ENCODE results near the gene KRT83.

- no peak for TF ChIP-seq TCF12 (IDR thresholded peaks at IDR 0.05)
- TF ChIP-seq CTCF (IDR thresholded peaks at IDR 0.05) = no peak
- TF ChIP-seq TAF1 (IDR thresholded peaks at IDR 0.05; ENCODE audit: borderline replicate concordance, low read depth, low read length) = no peak
- TF ChIP-seq FOXJ3 (CRISPR knock-in tag; IDR thresholded peaks at IDR 0.05) = no peak
- TF ChIP-seq POLR2AphosphoS5 (IDR thresholded peaks at IDR 0.05; ENCODE audit: low read depth, low read length) = no peak
- no peak for TF ChIP-seq EZH2phosphoT487 (IDR thresholded peaks at IDR 0.05; ENCODE audit: borderline replicate concordance, low read depth)
These were observed 50.0 kb downstream of the KRT83 start for GRCh38 chr12:52271158-52271557.

Data from SK-N-SH (cell line).